SU-DHL-6 (cell line): ENCODE results near the gene GNAQ.
A peak's percentile ranks its signal among the peaks of the same experiment; 100 is the strongest.

ENCODE experiments used
- H2AFZ ChIP-seq: fragments of 200-600 bp; sonication (generic); 2 replicates; pipeline ENCODE4 v1.6.1; 2014; ENCODE audit warnings: low read depth, mild to moderate bottlenecking, moderate library complexity, mixed read lengths, antibody characterized with exemption, low read length; ENCODE audit not compliant: severe bottlenecking
- H3F3A ChIP-seq: fragments of 200-600 bp; shearing (Covaris generic); 2 replicates; pipeline ENCODE4 v1.6.0; 2016; ENCODE audit warnings: antibody characterized with exemption, mild to moderate bottlenecking; ENCODE audit not compliant: insufficient read depth
- H3K27ac ChIP-seq: fragments of 200-600 bp; sonication (generic); 2 replicates; pipeline ENCODE4 v1.5.1; 2016; ENCODE audit warnings: low read depth, mild to moderate bottlenecking, low read length, moderate library complexity, mixed read lengths
- H3K27me3 ChIP-seq: fragments of 200-600 bp; sonication (generic), shearing (Covaris generic); 2 replicates; pipeline ENCODE4 v1.6.0; 2014; ENCODE audit warnings: mild to moderate bottlenecking, low read length
- H3K36me3 ChIP-seq: fragments of 200-600 bp; sonication (generic); 2 replicates; pipeline ENCODE4 v1.6.1; 2014; ENCODE audit warnings: mild to moderate bottlenecking, low read length, mixed read lengths
- H3K4me2 ChIP-seq: fragments of 300-600, 200-600 bp; shearing (Covaris generic), sonication (generic); 2 replicates; pipeline ENCODE4 v1.6.0; 2014; ENCODE audit warnings: low read length, low read depth, mild to moderate bottlenecking; ENCODE audit not compliant: poor library complexity, severe bottlenecking
- H3K4me3 ChIP-seq: fragments of 200-600 bp; sonication (generic); 2 replicates; pipeline ENCODE4 v1.5.1; 2014; ENCODE audit warnings: antibody characterized with exemption, low read length, mild to moderate bottlenecking, mixed read lengths; ENCODE audit not compliant: insufficient read depth, poor library complexity, severe bottlenecking
- H3K79me2 ChIP-seq: fragments of 200-600 bp; sonication (generic); 2 replicates; pipeline ENCODE4 v1.6.1; 2014; ENCODE audit warnings: mild to moderate bottlenecking, low read length, moderate library complexity; ENCODE audit not compliant: insufficient read depth
- H3K9ac ChIP-seq: fragments of 200-600 bp; sonication (generic); 2 replicates; pipeline ENCODE4 v1.7.0; 2014; ENCODE audit warnings: mild to moderate bottlenecking, low read length
- H3K9me2 ChIP-seq: fragments of 200-600 bp; sonication (generic); replicated peaks from 2 replicates; pipeline ENCODE4 v1.6.1; 2014; ENCODE audit warnings: low read length; ENCODE audit not compliant: insufficient read depth
- H3K9me3 ChIP-seq: fragments of 200-600 bp; sonication (generic); 2 replicates; pipeline ENCODE4 v1.6.1; 2014; ENCODE audit warnings: low read length, mixed read lengths; ENCODE audit not compliant: insufficient read depth
- H4K20me1 ChIP-seq: fragments of 200-600 bp; sonication (generic); 2 replicates; pipeline ENCODE4 v1.6.1; 2014; ENCODE audit warnings: low read depth, mild to moderate bottlenecking, antibody characterized with exemption, low read length, moderate library complexity, mixed read lengths
- EZH2phosphoT487 ChIP-seq: fragments of 200-600 bp; sonication (generic), shearing (Covaris generic); conservative IDR thresholded peaks from 2 replicates; pipeline ENCODE4 v1.6.1; 2018; ENCODE audit warnings: mild to moderate bottlenecking, antibody characterized with exemption, low read length, moderate library complexity, mixed read lengths
- TF ChIP-seq, protein P1 (sequence below): fragments of 200-600 bp; sonication (generic); IDR thresholded peaks from one replicate; pipeline ENCODE4 v1.5.1; 2017; ENCODE audit warnings: antibody characterized with exemption, mild to moderate bottlenecking, low read length, moderate library complexity; ENCODE audit not compliant: insufficient read depth, poor library complexity, severe bottlenecking

The GNAQ gene

DNA sequence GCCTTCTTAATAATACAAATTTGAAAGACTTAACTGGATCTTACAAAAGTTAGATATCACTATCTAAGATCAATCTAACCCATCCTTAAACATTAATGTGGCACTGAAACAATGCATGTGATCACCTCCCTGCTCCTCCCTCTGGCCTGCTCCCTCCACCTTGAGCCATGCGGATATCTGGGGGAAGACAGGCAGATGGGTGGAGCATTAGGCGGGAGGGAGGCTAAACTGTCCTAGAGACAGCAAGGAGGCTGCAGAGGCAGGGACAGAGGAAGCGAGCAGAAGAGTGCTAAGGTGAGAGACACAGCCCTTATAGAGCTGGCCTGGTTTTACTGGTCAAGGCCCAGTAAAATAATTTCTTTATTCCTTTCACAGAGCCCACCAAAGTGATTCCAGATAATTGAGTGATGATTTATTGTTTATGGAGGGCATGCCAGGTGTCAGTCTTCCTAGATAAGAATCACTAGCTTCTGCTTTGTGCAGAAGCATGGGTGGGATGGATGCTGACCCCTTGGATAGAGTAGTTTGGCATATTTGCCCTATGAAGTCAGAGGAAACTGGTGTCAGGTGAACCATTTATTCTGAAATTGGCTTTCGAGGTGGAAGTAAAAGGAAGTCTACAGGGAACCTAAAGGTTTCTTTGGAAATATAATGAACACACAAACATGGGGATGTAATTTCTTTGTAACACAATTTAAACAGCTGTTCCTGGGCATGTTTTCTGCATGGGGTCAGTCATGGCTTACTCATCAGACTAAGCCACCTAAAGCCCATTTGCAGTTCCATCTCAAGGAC lies 188.3 kb downstream of the GNAQ start:
- no peak for TF ChIP-seq EZH2phosphoT487
- TF ChIP-seq, protein P1, sequence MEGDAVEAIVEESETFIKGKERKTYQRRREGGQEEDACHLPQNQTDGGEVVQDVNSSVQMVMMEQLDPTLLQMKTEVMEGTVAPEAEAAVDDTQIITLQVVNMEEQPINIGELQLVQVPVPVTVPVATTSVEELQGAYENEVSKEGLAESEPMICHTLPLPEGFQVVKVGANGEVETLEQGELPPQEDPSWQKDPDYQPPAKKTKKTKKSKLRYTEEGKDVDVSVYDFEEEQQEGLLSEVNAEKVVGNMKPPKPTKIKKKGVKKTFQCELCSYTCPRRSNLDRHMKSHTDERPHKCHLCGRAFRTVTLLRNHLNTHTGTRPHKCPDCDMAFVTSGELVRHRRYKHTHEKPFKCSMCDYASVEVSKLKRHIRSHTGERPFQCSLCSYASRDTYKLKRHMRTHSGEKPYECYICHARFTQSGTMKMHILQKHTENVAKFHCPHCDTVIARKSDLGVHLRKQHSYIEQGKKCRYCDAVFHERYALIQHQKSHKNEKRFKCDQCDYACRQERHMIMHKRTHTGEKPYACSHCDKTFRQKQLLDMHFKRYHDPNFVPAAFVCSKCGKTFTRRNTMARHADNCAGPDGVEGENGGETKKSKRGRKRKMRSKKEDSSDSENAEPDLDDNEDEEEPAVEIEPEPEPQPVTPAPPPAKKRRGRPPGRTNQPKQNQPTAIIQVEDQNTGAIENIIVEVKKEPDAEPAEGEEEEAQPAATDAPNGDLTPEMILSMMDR = no peak

DNA sequence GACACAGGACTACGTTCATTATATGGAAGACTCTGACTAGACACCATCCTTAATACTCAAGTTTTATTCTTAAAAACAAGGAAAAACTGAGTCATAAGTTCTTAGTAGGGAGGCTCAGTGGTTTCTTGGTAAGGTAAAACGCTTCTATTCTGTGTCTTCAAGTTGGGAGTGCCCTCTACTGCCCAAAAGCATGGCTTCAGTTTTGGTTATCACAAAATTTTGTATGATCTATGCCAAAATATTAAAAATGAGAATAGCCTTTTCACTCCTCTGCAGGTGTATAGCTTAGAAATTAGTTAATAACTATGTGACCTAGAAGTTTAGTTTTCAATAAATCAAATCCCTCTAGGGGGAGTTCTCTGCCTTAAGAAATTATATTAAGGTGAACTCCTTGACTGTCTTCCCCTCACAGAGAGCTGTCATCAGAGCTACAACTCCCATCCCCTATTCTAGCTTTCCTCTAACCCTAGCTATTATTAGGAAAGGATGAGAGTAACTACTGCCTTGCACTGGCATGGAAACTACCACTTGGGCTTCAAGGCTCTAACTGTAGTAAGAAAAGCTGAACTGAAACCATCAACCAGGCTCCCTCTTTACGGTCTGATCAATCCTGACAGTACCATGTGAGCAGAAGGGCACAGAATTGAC lies 189.7 kb downstream of the GNAQ start:
- no peaks in the 10 kb centered on the region for H3K79me2 ChIP-seq
- no peak overlapping the region for H3K27ac ChIP-seq
- no peaks in the 10 kb centered on the region for H4K20me1 ChIP-seq
- no peaks in the 10 kb centered on the region for H3K27me3 ChIP-seq
- H3K9me2 ChIP-seq = no peaks in the 10 kb centered on the region
- H3K4me3 ChIP-seq = no peak overlapping the region
- no peaks in the 10 kb centered on the region for H3K36me3 ChIP-seq
- H3K9ac ChIP-seq = no peak overlapping the region
- H3K4me2 ChIP-seq = no peak overlapping the region
- H3F3A ChIP-seq = no peaks in the 10 kb centered on the region
- TF ChIP-seq EZH2phosphoT487 = no peak
- TF ChIP-seq, protein P1 = peak; percentile 10
- H3K9me3 ChIP-seq = no peaks in the 10 kb centered on the region
- H2AFZ ChIP-seq = no peak overlapping the region

More for the DNA sequence above, 188.3 kb downstream of the GNAQ start:
- Histone ChIP-seq H3K27ac (no peak overlapping the region), H2AFZ (no peak overlapping the region), H3K9ac (no peak overlapping the region), H3F3A (no peaks in the 10 kb centered on the region), H3K79me2 (no peaks in the 10 kb centered on the region), H4K20me1 (no peaks in the 10 kb centered on the region), H3K9me3 (no peaks in the 10 kb centered on the region), H3K4me2 (no peak overlapping the region), H3K4me3 (no peak overlapping the region), H3K9me2 (no peaks in the 10 kb centered on the region), H3K27me3 (no peaks in the 10 kb centered on the region), H3K36me3 (no peaks in the 10 kb centered on the region)

DNA sequence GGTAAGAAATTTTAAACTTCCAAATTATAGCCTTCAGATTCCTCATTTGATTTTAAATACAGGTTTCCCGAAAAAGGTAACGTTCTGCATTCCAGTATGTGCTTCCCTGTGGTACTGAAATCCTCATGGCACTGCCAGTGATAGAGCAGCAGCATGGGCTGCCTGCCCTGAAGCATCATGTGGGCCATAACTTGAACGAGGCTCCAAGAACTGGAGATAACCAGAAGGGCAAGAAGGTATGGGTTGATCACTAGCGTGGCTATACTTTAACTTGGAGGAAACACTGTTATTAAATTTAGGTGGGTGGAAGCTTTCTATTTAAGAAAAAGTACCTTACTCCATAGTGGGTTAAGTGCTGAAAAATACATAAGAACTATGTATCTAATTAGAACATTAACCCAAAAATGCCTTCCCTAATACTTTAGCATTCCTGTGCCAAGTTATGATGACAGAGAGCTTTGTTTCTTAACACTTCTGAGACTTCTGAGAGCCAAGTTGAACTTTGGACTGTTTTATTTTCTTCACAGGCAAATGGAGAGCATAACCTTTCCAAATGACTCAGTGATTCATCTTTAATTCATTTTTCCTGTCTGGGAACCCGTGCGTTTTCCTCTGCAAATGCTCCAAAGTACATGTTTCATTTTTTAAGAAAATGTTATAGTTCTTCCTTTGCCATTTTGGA lies 192.0 kb downstream of the GNAQ start:
- no peaks in the 10 kb centered on the region for H3K36me3 ChIP-seq
- H3K9me2 ChIP-seq = no peaks in the 10 kb centered on the region
- H3K9me3 ChIP-seq = no peaks in the 10 kb centered on the region
- no peaks in the 10 kb centered on the region for H3K79me2 ChIP-seq
- H3F3A ChIP-seq = no peaks in the 10 kb centered on the region
- no peaks in the 10 kb centered on the region for H4K20me1 ChIP-seq
- no peak overlapping the region for H3K9ac ChIP-seq
- H3K27ac ChIP-seq = no peak overlapping the region
- TF ChIP-seq EZH2phosphoT487 = no peak
- TF ChIP-seq, protein P1 = no peak
- no peak overlapping the region for H2AFZ ChIP-seq
- H3K27me3 ChIP-seq = no peaks in the 10 kb centered on the region
- H3K4me2 ChIP-seq = no peak overlapping the region
- no peak overlapping the region for H3K4me3 ChIP-seq
